ENCODE data around the gene MAPK6.

The MAPK6 gene

DNA sequence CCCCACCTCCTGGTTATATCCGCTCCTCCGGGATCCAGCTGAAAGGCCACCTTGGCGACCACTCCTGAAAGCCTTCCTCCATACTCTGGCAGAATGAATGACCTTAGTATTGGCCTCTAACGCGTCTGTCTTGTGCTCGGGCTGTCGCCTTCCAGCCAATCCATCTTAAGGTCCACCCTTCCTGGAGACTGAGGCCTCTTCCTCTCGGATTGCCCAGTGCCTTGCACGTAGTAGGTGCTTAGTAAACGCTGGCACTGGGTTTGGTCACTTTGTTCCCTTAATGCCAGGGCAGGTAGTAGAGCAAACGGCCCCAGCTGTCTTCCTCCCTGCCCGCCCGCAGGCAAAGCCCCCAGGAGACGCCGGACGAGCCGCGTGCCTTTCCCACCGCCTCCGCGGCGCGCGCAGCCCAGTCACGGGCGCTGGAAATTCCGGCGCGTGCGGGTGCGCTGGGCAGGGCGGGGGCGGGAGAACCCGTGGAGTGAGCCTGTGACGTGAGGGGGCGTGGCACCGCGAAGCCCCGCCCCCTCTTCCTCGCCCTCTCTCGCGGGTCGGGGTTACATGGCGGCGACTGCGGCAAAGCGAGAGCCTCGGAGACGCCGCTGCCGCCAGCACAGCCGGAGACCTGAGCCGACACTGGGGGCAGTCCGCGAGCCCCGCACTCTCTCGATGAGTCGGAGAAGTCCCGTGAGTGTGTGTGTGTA, at the start of gene MAPK6:
MAPK6 (plus strand) TSS at position 527 of the 701 bp plus-strand sequence. CDS start 27,242 bp downstream, outside the sequence.
- Histone ChIP-seq H3K27me3 (replicated peaks; ENCODE audit: control insufficient read depth, insufficient read depth, low read length) (no peaks in the 10 kb centered on the region), H3K9ac (ENCODE audit: low read length) (peak within 1 kb of the TSS; percentile 99), H3K4me3 (ENCODE audit: low read length) (peak within 1 kb of the TSS; percentile 92), H3K4me1 (ENCODE audit: control insufficient read depth, insufficient read depth, low read length) (peaks cover 25% of the 10 kb centered on the region), H3K9me3 (ENCODE audit: control insufficient read depth, low read length) (no peaks in the 10 kb centered on the region), H3K36me3 (ENCODE audit: control insufficient read depth, insufficient read depth, low read length, severe bottlenecking) (no peaks in the 10 kb centered on the region)
- DNase-seq (ENCODE audit: low read depth) = peak; percentile 98

DNA sequence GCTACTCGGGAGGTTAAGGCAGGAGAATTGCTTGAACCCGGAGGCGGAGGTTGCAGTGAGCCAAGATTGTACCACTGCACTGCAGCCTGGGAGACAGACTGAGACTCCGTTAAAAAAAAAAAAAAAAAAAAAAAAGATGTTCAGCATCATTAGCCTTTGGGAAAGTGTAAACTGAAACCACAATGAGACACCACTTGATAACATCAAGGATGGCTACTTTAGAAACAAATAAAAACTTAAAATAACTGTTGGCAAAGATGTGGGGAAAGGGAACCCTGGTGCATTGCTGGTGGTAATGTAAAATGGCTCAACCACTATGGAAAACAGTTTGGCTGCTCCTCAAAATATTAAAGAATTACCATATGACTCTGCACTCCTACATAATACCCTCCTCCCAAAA, 49.3 kb upstream of the MAPK6 start:
- peaks cover 7% of the 10 kb centered on the region for H3K9me3 ChIP-seq (ENCODE audit: control insufficient read depth, low read length)
- peak overlapping the region; percentile 96 for H3K4me3 ChIP-seq (ENCODE audit: low read length)
- peaks cover 14% of the 10 kb centered on the region for H3K4me1 ChIP-seq (ENCODE audit: control insufficient read depth, insufficient read depth, low read length)
- peaks cover 13% of the 10 kb centered on the region for H3K36me3 ChIP-seq (ENCODE audit: control insufficient read depth, insufficient read depth, low read length, severe bottlenecking)
- H3K9ac ChIP-seq (ENCODE audit: low read length) = no peak overlapping the region
- H3K27me3 ChIP-seq (replicated peaks; ENCODE audit: control insufficient read depth, insufficient read depth, low read length) = no peaks in the 10 kb centered on the region
- DNase-seq (ENCODE audit: low read depth) = peak; percentile 5

DNA sequence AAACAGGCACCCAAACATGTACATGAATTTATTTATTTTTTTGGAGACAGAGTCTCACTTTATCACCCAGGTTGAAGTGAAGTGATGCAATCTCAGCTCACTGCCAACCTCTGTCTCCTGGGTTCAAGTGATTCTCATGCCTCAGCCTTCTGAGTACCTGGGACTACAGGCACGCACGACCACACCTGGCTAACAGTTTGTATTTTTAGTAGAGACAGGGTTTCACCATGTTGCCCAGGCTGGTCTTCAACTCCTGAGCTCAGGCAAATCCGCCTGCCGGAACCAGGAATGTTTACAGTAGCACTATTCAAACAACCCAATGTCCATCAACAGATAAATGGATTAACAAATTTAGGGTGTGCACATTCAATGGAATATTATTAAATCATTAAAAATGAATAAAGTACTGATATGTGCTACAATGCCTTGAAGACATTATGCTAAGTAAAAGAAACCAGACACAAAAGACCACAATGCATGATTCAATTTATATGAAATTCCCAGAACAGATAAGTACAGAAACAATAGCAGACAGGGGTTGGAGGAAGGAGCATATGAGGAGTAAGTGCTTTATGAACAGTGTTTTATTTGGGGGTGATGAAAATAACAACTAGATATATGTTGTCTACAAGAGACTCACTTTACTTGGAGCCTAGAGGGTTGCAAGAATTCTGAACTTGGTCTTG, 48.7 kb upstream of the MAPK6 start:
- no peak for DNase-seq (ENCODE audit: low read depth)
- peak overlapping the region; percentile 96 for H3K4me3 ChIP-seq (ENCODE audit: low read length)
- H3K4me1 ChIP-seq (ENCODE audit: control insufficient read depth, insufficient read depth, low read length) = peaks cover 14% of the 10 kb centered on the region

DNA sequence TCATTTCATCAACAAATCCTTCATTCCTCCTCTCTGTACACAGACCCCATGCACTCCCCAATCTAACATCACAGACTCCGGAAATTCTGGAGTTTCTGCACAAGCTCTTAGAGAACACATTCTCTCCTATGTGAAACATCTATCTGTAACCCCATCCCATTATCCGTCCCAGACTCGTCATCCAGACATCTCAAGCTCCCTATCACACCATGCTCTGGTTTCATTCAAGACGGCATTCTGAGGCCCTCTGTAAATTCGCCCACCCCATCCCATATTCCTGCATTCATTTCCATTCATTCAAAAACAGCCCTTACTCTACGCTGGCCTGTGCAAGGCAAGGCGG, 48.0 kb upstream of the MAPK6 start:
- Histone ChIP-seq H3K27me3 (replicated peaks; ENCODE audit: control insufficient read depth, insufficient read depth, low read length) (no peaks in the 10 kb centered on the region), H3K36me3 (ENCODE audit: control insufficient read depth, insufficient read depth, low read length, severe bottlenecking) (peaks cover 1% of the 10 kb centered on the region), H3K9ac (ENCODE audit: low read length) (peak overlapping the region; percentile 96), H3K4me1 (ENCODE audit: control insufficient read depth, insufficient read depth, low read length) (peaks cover 14% of the 10 kb centered on the region), H3K9me3 (ENCODE audit: control insufficient read depth, low read length) (peaks cover 7% of the 10 kb centered on the region), H3K4me3 (ENCODE audit: low read length) (peak overlapping the region; percentile 96)
- no peak for DNase-seq (ENCODE audit: low read depth)

More for the DNA sequence above, 48.7 kb upstream of the MAPK6 start:
- peaks cover 7% of the 10 kb centered on the region for H3K9me3 ChIP-seq (ENCODE audit: control insufficient read depth, low read length)
- H3K9ac ChIP-seq (ENCODE audit: low read length) = peak overlapping the region; percentile 96
- peaks cover 8% of the 10 kb centered on the region for H3K36me3 ChIP-seq (ENCODE audit: control insufficient read depth, insufficient read depth, low read length, severe bottlenecking)
- no peaks in the 10 kb centered on the region for H3K27me3 ChIP-seq (replicated peaks; ENCODE audit: control insufficient read depth, insufficient read depth, low read length)

DNA sequence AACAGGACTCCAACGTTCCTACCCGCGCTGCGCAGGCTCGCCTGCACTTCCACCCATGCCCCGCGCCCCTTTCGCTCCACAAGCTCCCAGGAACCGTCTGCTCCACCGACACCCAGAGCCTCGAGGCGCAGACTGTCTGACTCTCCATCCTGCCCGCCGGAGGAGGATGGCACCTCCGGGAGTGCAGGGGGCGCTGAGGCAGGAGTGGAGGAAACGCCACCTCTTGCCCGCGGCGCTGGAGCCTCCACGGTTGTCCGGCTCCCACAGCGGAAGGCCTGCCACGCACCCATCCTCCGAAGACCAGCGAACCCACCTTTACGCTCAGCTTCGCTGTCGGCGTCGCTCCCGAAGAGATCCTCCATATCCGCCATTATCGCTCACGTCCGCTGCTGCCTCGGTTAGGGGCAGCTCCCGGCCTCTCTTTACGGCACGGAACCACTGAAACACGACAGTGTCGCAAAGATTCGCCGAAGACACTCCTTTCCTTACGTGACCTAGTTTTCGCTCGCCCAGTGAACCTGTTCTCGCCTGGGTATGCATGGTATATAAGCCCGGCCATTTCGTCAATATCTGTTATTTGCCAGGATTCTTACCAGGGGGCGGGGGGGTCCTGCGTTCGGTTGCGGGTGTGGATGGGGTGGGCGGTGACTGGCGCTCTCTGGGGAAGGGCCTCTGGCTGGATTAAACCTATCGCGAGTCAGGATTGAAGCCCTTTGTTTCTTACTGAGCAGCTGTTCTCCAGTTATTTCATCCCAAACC, 47.5 kb upstream of the MAPK6 start, which contains the start of gene LEO1:
LEO1 (minus strand) TSS at position 404 of the 759 bp plus-strand sequence; CDS start at position 371, 33 bp downstream.
- DNase-seq (ENCODE audit: low read depth) = peak; percentile 99
- H3K4me3 ChIP-seq (ENCODE audit: low read length) = peak within 1 kb of the TSS; percentile 96
- H3K9me3 ChIP-seq (ENCODE audit: control insufficient read depth, low read length) = peaks cover 7% of the 10 kb centered on the region
- peak within 1 kb of the TSS; percentile 96 for H3K9ac ChIP-seq (ENCODE audit: low read length)
- no peaks in the 10 kb centered on the region for H3K36me3 ChIP-seq (ENCODE audit: control insufficient read depth, insufficient read depth, low read length, severe bottlenecking)
- H3K27me3 ChIP-seq (replicated peaks; ENCODE audit: control insufficient read depth, insufficient read depth, low read length) = no peaks in the 10 kb centered on the region
- H3K4me1 ChIP-seq (ENCODE audit: control insufficient read depth, insufficient read depth, low read length) = peaks cover 14% of the 10 kb centered on the region

DNA sequence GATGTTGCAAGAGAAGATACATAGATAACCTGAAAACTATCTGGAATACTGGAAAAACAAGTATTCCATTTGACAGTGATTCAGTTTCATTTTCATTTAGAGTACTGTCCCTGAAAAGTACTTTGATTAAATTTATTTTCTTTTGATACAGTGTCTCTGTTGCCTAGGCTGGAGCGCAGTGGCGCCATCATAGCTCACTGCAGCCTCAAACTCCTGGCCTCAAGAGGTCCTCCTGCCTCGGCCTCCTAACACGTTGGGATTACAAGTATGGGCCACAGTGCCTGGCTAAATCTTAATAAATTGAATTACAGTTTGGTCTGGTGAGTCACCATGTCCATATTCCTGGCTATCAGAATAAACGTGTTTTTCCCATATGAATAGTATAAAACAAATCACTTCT, 45.8 kb upstream of the MAPK6 start:
- Histone ChIP-seq H3K27me3 (replicated peaks; ENCODE audit: control insufficient read depth, insufficient read depth, low read length) (no peaks in the 10 kb centered on the region), H3K4me1 (ENCODE audit: control insufficient read depth, insufficient read depth, low read length) (peaks cover 14% of the 10 kb centered on the region), H3K9me3 (ENCODE audit: control insufficient read depth, low read length) (no peaks in the 10 kb centered on the region), H3K4me3 (ENCODE audit: low read length) (no peak overlapping the region), H3K9ac (ENCODE audit: low read length) (no peak overlapping the region), H3K36me3 (ENCODE audit: control insufficient read depth, insufficient read depth, low read length, severe bottlenecking) (no peaks in the 10 kb centered on the region)
- DNase-seq (ENCODE audit: low read depth) = no peak

DNA sequence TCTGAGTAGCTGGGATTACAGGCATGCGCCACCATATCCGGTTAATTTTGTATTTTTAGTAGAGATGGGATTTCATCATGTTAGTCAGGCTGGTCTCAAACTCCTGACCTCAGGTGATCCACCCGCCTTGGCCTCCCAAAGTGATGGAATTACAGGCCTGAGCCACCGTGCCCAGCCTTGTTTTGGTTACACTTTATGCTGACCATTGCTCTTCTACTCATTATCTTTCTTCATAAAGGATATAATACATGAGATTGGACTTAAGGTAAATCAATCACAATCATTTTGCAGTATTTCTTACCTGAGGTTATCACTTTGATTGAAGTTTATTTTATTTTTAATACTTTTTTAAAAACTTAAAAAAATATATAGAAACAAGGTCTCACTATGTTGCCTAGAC, 45.2 kb upstream of the MAPK6 start:
- H3K36me3 ChIP-seq (ENCODE audit: control insufficient read depth, insufficient read depth, low read length, severe bottlenecking) = no peaks in the 10 kb centered on the region
- no peak for DNase-seq (ENCODE audit: low read depth)
- peaks cover 14% of the 10 kb centered on the region for H3K4me1 ChIP-seq (ENCODE audit: control insufficient read depth, insufficient read depth, low read length)
- no peaks in the 10 kb centered on the region for H3K9me3 ChIP-seq (ENCODE audit: control insufficient read depth, low read length)
- H3K27me3 ChIP-seq (replicated peaks; ENCODE audit: control insufficient read depth, insufficient read depth, low read length) = no peaks in the 10 kb centered on the region
- H3K4me3 ChIP-seq (ENCODE audit: low read length) = no peak overlapping the region
- H3K9ac ChIP-seq (ENCODE audit: low read length) = no peak overlapping the region

DNA sequence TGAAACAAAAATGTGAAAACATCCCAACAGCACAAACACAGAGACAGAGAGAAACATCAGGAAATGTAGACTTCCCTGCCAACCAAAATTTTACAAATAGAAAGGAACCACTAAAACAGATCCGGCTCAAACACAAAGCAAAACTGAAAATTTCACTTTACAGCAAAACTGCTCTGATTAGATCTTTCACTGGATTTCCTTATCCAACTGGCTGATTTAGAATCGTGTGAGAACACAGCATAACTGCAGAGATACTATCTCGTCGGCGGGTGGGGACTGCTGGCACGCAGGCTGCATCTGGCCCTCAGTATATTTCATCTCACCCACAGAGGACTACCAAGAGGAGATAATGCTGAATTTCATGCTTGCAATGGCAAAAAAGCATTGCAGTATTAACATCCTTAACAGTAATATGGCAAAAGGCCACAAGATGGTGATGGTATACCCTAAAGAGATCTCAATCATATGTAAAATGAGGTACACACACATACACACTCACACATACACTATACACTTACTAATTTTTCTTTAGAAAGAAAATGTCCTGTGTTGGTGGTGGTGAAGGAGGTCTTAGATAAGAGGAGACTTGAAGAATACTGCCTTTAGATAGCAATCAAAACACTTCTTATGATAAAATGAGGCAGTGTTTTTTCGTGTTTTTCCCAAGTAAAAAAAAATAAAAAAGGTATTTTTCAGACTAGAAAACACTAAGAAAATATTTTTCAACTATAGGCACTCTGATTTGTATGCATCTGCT, 36.8 kb upstream of the MAPK6 start:
- Histone ChIP-seq H3K9ac (ENCODE audit: low read length) (peak overlapping the region; percentile 87), H3K4me3 (ENCODE audit: low read length) (peak overlapping the region; percentile 65), H3K36me3 (ENCODE audit: control insufficient read depth, insufficient read depth, low read length, severe bottlenecking) (no peaks in the 10 kb centered on the region), H3K27me3 (replicated peaks; ENCODE audit: control insufficient read depth, insufficient read depth, low read length) (no peaks in the 10 kb centered on the region), H3K4me1 (ENCODE audit: control insufficient read depth, insufficient read depth, low read length) (peaks cover 19% of the 10 kb centered on the region), H3K9me3 (ENCODE audit: control insufficient read depth, low read length) (no peaks in the 10 kb centered on the region)
- peak; percentile 80 for DNase-seq (ENCODE audit: low read depth)

DNA sequence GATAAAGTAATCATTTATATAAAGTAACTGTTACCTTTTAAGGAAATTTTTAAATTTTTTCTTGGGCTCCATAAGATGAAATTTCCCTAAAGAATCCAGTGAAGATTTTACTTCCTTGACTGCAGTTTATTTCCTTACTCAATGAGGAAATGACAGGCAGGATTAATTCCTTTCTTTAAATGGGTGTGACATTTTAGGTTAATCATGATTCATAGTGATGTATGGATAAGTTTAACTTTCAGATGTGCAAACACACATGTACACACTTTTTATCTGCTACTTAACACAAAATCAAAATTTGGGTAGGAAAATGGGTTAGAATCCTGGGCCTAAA, 36.3 kb upstream of the MAPK6 start:
- H3K4me3 ChIP-seq (ENCODE audit: low read length) = peak overlapping the region; percentile 65
- H3K27me3 ChIP-seq (replicated peaks; ENCODE audit: control insufficient read depth, insufficient read depth, low read length) = no peaks in the 10 kb centered on the region
- no peaks in the 10 kb centered on the region for H3K36me3 ChIP-seq (ENCODE audit: control insufficient read depth, insufficient read depth, low read length, severe bottlenecking)
- no peaks in the 10 kb centered on the region for H3K9me3 ChIP-seq (ENCODE audit: control insufficient read depth, low read length)
- DNase-seq (ENCODE audit: low read depth) = no peak
- peak overlapping the region; percentile 87 for H3K9ac ChIP-seq (ENCODE audit: low read length)
- H3K4me1 ChIP-seq (ENCODE audit: control insufficient read depth, insufficient read depth, low read length) = peaks cover 19% of the 10 kb centered on the region

DNA sequence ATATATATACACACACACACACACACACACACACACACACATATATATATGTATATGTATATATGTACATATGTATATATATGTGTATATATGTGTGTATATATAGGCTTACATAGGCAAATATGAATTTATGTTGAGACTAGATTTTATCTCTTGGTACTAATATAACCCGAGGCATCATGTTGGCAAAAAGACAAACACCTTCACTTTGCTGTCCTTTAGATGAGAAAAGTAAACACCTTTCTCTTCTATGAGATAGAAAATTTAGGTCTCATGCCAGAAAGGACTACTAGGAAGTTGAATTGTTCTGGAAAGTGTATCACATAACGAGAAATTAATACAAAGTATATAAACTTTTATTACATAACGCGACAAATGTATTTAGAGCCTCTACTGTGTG, 27.9 kb upstream of the MAPK6 start:
- Histone ChIP-seq H3K27me3 (replicated peaks; ENCODE audit: control insufficient read depth, insufficient read depth, low read length) (no peaks in the 10 kb centered on the region), H3K4me1 (ENCODE audit: control insufficient read depth, insufficient read depth, low read length) (no peaks in the 10 kb centered on the region), H3K36me3 (ENCODE audit: control insufficient read depth, insufficient read depth, low read length, severe bottlenecking) (no peaks in the 10 kb centered on the region), H3K4me3 (ENCODE audit: low read length) (no peak overlapping the region), H3K9ac (ENCODE audit: low read length) (no peak overlapping the region), H3K9me3 (ENCODE audit: control insufficient read depth, low read length) (no peaks in the 10 kb centered on the region)
- no peak for DNase-seq (ENCODE audit: low read depth)

DNA sequence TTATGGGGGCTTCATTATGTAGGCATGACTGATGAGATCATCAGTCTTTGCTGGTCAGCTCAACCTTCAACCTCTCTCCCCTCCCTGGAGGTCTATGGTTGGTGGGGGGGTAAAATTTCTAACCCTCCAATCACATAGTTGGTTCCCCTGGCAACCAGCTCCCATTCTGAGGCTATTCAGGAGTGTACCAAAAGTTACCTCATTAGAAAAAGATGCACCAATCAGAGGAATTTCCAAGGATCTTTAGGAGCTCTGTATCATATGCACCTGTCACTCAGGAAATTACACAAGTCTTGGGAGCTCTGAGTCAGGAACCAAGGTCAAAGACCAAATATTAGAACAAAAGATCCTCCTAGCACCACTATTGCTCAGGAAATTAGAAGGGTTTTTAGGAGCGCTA, 26.1 kb upstream of the MAPK6 start:
- Histone ChIP-seq H3K9me3 (ENCODE audit: control insufficient read depth, low read length) (no peaks in the 10 kb centered on the region), H3K9ac (ENCODE audit: low read length) (no peak overlapping the region), H3K4me3 (ENCODE audit: low read length) (no peak overlapping the region), H3K4me1 (ENCODE audit: control insufficient read depth, insufficient read depth, low read length) (no peaks in the 10 kb centered on the region), H3K36me3 (ENCODE audit: control insufficient read depth, insufficient read depth, low read length, severe bottlenecking) (no peaks in the 10 kb centered on the region), H3K27me3 (replicated peaks; ENCODE audit: control insufficient read depth, insufficient read depth, low read length) (no peaks in the 10 kb centered on the region)
- no peak for DNase-seq (ENCODE audit: low read depth)

Data from adipocyte (in vitro differentiated cells).